GM06990 (cell line): ENCODE measurements around the gene PTPN21.

Source experiments
- DNase-seq: peaks from one replicate; pipeline ENCODE4 v3.0.0-alpha.2; 2011; ENCODE audit not compliant: insufficient read length; ENCODE audit errors: extremely low read depth
- H3K27me3 ChIP-seq: replicated peaks from 2 replicates; pipeline ENCODE4 v1.6.0; 2011; ENCODE audit warnings: low read length; ENCODE audit not compliant: control insufficient read depth, insufficient read depth
- H3K36me3 ChIP-seq: 2 replicates; pipeline ENCODE4 v1.5.1; 2011; ENCODE audit warnings: low read length; ENCODE audit not compliant: control insufficient read depth, insufficient read depth
- H3K4me3 ChIP-seq: replicated peaks from 2 replicates; pipeline ENCODE4 v1.5.1; 2011; ENCODE audit warnings: low read depth, mild to moderate bottlenecking, control low read depth, low read length
- TF ChIP-seq, protein P1 (sequence below): IDR thresholded peaks from 2 replicates; pipeline ENCODE4 v1.5.1; 2011; ENCODE audit warnings: low read length, control low read depth, mild to moderate bottlenecking, inconsistent platforms; ENCODE audit not compliant: insufficient read depth, poor library complexity, severe bottlenecking

The PTPN21 gene

GRCh38 chr14:88452231-88452630, 102.6 kb downstream of the PTPN21 start:
- no peaks in the 10 kb centered on the region for H3K36me3 ChIP-seq
- no peak for DNase-seq

GRCh38 chr14:88439088-88439487, 115.7 kb downstream of the PTPN21 start:
- TF ChIP-seq, protein P1, sequence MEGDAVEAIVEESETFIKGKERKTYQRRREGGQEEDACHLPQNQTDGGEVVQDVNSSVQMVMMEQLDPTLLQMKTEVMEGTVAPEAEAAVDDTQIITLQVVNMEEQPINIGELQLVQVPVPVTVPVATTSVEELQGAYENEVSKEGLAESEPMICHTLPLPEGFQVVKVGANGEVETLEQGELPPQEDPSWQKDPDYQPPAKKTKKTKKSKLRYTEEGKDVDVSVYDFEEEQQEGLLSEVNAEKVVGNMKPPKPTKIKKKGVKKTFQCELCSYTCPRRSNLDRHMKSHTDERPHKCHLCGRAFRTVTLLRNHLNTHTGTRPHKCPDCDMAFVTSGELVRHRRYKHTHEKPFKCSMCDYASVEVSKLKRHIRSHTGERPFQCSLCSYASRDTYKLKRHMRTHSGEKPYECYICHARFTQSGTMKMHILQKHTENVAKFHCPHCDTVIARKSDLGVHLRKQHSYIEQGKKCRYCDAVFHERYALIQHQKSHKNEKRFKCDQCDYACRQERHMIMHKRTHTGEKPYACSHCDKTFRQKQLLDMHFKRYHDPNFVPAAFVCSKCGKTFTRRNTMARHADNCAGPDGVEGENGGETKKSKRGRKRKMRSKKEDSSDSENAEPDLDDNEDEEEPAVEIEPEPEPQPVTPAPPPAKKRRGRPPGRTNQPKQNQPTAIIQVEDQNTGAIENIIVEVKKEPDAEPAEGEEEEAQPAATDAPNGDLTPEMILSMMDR: no peak
- Histone ChIP-seq H3K4me3 (no peak overlapping the region), H3K27me3 (no peaks in the 10 kb centered on the region), H3K36me3 (no peaks in the 10 kb centered on the region; the same call in 1 of the 2 replicates)
- DNase-seq: no peak

More at GRCh38 chr14:88452231-88452630, 102.6 kb downstream of the PTPN21 start:
- H3K27me3 ChIP-seq: no peaks in the 10 kb centered on the region
- TF ChIP-seq, protein P1: peak; percentile 9
- no peak overlapping the region for H3K4me3 ChIP-seq

DNA sequence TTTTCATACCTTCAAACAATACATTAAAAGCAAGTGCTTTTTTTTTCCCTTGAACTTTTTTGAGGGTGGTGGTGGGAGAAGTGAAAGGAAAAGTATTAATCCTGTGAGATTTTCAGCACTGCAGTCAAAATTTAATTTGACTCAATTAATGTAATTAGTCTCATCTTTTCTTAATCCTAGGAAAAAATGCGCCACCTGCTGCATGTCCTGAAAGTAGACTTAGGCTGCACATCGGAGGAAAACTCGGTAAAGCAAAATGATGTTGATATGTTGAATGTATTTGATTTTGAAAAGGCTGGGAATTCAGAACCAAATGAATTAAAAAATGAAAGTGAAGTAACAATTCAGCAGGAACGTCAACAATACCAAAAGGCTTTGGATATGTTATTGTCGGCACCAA, 117.1 kb downstream of the PTPN21 start:
- no peaks in the 10 kb centered on the region; the same call in 1 of the 2 replicates for H3K36me3 ChIP-seq
- TF ChIP-seq, protein P1: no peak
- no peak for DNase-seq

GRCh38 chr14:88430976-88431375, 123.8 kb downstream of the PTPN21 start:
- H3K4me3 ChIP-seq: no peak overlapping the region
- TF ChIP-seq, protein P1: no peak

More for the DNA sequence above, 117.1 kb downstream of the PTPN21 start:
- Histone ChIP-seq H3K27me3 (no peaks in the 10 kb centered on the region), H3K4me3 (no peak overlapping the region)

GRCh38 chr14:88426271-88426670, 128.5 kb downstream of the PTPN21 start:
- no peaks in the 10 kb centered on the region for H3K36me3 ChIP-seq
- H3K4me3 ChIP-seq: no peak overlapping the region
- H3K27me3 ChIP-seq: no peaks in the 10 kb centered on the region
- DNase-seq: no peak
- TF ChIP-seq, protein P1: no peak

More at GRCh38 chr14:88430976-88431375, 123.8 kb downstream of the PTPN21 start:
- Histone ChIP-seq H3K36me3 (no peaks in the 10 kb centered on the region), H3K27me3 (no peaks in the 10 kb centered on the region)
- DNase-seq: no peak

- TF ChIP-seq, protein P1: no peak
- Histone ChIP-seq H3K36me3 (no peaks in the 10 kb centered on the region), H3K27me3 (no peaks in the 10 kb centered on the region), H3K4me3 (no peak overlapping the region)
- no peak for DNase-seq
These were observed 130.2 kb downstream of the PTPN21 start for GRCh38 chr14:88424573-88424972.
